HEK293T (cell line): ENCODE data around the gene RPTOR.

Experiments used
- BHLHE40 ChIP-seq: fragments of 450-650 bp; IDR thresholded peaks from 2 replicates; pipeline ENCODE4 v1.6.1; 2016; ENCODE audit warnings: mild to moderate bottlenecking, moderate library complexity, borderline replicate concordance
- CTBP1 ChIP-seq: fragments of 450-650 bp; IDR thresholded peaks from 2 replicates; pipeline ENCODE4 v1.6.1; 2016; ENCODE audit warnings: borderline replicate concordance
- FOXA1 ChIP-seq: fragments of 450-650 bp; IDR thresholded peaks from 2 replicates; pipeline ENCODE4 v1.6.1; 2016; ENCODE audit warnings: mild to moderate bottlenecking
- FOXK2 ChIP-seq: fragments of 450-650 bp; IDR thresholded peaks from 2 replicates; pipeline ENCODE4 v1.6.1; 2016; ENCODE audit warnings: mild to moderate bottlenecking
- FOXM1 ChIP-seq: fragments of 450-650 bp; IDR thresholded peaks from 2 replicates; pipeline ENCODE4 v1.6.1; 2017; ENCODE audit warnings: mild to moderate bottlenecking, borderline replicate concordance
- NFRKB ChIP-seq: fragments of 450-650 bp; IDR thresholded peaks from 2 replicates; pipeline ENCODE4 v1.6.1; 2016; ENCODE audit warnings: mild to moderate bottlenecking, moderate library complexity
- SP1 ChIP-seq: fragments of 450-650 bp; IDR thresholded peaks from 2 replicates; pipeline ENCODE4 v1.6.1; 2017
- SUZ12 ChIP-seq: fragments of 450-650 bp; IDR thresholded peaks from 2 replicates; pipeline ENCODE4 v1.6.1; 2016; ENCODE audit warnings: mild to moderate bottlenecking
- TARDBP ChIP-seq: fragments of 450-650 bp; IDR thresholded peaks from 2 replicates; pipeline ENCODE4 v1.6.1; 2016

GRCh38 chr17:80650331-80650672 lies 105.7 kb downstream of the RPTOR start:
- TF ChIP-seq FOXA1 (no peak), NFRKB (no peak), BHLHE40 (no peak), FOXM1 (no peak), SUZ12 (no peak), FOXK2 (no peak), SP1 (no peak), TARDBP (no peak), CTBP1 (no peak)
